Hippocampal formation (tissue), 2 donors: ENCODE results near the gene FFAR3.
"Not testable (repeated sequence)": the region's sequence is repeated elsewhere in the genome, so short reads cannot be mapped to it uniquely, and the experiment has no call there.

ENCODE experiments used
- DNase-seq, 2 donors: peaks; one replicate each; lab custom pipeline; 2025; lab: John Stamatoyannopoulos, UW

Gene FFAR3

DNA sequence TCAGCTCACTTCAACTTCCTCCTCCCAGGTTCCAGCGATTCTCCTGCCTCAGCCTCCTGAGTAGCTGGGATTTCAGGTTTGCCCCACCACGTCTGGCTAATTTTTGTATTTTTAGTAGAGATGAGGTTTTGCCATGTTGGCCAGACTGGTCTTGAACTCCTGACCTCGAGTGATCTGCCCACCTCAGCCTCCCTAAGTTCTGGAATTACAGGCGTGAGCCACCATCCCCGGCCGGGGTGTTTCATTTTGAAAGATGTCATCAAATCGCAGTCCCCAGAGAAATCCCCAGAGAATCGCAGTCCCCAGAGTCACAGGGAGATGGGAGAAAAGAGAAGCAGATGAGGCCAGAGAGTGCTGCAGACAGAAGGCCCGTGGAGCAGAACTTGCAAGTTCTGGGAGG, 43.2 kb downstream of the FFAR3 start:
- DNase-seq, result not testable (repeated sequence)

DNA sequence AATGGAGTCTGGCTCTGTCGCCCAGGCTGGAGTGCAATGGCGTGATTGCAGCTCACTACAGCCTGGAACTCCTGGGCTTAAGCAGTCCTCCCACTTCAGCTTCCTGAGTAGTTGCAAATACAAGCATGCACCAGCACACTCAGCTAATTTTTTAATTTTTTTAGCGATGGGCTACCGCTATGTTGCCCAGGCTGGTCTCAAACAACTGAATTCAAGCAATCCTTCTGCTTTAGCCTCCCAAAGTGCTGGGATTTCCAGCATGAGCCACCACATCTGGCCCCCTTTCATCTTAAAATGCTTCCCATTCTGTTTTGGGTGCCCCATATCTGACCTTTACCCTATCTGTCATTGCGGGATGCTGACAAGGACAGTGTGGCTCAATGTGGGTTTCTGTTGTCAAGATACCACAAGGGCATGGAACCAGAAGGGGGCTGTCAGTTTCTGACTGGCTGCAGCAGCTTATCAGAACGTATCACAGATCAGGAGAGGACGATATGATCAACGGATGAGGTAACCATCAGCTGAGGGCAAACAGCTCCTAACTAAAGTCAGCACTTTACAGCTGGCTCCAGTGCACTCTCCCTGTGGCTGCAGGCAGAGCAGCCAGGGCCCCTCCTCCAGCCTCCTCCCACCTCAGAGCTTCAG, 45.0 kb downstream of the FFAR3 start:
- no peak for DNase-seq

DNA sequence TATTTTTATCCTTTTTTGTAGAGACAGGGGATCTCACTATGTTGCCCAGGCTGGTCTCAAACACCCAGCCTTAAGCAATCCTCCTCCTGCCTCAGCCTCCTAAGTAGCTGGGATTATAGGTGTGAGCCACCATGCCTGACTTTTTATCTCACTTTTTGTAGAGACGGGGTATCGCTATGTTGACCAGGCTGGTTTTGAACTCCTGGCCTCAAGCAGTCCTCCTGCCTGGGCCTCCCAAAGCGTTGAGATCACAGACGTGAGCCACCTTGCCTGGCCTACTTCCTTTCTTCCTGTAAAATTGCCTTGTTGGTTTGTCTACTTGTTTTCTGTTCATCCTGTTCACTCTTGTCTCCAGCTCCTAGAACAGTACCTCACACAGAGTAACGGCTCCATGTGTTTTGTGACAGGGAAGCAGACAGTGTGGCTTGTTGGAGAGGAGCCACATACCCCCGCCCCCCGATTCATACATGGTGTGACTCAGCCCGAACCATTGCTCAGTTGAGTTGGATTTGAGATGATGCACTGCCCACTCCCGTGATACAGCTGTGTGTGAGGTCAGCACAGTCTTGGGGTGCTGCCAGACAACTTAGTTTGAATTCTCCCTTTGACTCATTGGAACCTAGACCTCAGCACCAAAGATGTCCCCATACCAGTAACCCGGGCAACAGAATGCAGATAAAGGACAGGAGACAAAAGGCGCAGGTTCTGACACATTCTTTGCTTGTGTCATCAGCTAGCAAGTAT, 46.8 kb downstream of the FFAR3 start:
- no peak for DNase-seq

DNA sequence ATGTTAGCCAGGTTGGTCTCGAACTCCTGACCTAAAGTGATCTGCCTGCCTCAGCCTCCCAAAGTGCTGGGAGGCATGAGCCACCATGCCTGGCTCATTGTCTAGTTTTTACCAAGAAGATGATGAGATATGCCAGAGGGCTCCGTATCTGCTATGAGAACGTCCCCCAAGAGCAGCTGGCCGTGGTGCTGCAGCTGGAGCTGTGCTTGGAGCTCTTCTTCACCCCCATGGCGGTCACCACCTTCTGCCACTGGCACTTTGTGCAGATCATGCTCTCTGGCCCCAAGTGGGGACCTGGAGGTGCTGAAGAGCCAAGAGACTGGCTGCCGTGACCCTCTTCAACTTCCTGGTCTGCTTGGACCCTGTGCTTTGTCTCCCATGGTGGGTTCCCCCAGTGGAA, 49.4 kb downstream of the FFAR3 start:
- DNase-seq, result no peak

DNA sequence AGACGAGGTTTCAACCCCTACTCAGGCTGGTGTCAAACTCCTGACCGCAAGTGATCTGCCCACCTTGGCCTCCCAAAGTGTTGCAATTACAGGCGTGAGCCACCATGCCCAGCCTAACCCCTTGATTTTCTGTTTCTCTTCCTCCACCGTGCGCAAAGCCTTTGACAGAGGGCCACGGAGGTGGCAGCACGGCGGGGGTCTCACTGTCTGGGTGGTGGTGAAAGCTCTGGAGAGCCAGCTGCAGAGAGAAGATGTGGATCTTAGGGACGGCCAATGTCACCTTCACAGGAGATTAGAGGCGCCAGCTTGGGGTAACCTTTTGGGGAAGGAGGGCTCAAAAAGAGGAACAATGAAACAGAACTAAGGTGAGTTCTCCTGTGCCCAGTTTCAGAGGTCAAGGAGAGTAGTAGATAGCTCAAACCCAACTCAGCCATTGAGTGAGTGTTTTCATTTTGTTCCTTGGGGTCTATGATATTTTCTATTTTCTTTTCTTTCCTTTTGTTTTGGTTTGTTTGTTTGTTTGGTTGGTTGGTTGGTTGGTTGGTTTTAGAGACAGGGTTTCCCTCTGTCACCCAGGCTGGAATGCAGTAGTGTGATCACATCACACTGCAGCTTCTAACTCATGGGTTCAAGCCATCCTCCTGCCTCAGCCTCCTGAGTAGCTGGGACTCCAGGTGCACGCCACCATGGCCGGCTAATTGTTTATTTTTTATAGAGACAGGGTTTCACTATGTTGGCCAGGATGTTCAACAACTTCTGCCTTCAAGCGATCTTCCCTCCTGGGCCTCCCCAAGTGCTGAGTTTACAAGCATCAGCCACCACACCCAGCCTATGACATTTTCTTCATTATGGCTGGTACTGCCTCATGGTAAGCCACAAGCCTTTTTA, 50.3 kb downstream of the FFAR3 start:
- no peak for DNase-seq

DNA sequence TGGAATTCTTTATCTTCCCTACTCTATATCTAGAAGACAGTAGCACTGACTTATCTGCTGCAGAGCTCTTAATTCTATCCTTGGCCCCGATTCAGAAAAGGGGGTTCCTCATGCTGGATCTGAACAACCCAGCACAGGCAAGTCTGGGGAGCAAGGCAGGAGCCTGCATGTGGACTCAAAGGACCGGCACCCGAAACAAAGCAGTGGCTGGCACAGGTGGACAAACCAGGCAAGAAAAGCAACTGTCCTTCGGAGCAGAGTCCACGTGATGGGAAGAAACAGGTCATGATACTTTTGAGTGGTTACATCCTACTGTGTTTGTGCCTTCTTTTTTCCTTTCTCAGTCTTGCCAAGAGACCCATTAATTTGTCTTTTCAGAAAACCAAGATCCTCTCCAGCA, 50.9 kb downstream of the FFAR3 start:
- DNase-seq, result no peak
